Spleen (tissue), 7 donors: ENCODE data around the gene KIF21B.

Experiments used
- POLR2A ChIP-seq, 3 donors: fragments of 450-650 bp; IDR thresholded peaks; one replicate each; pipeline ENCODE4 v1.5.1; 2017; ENCODE audit warnings: antibody characterized with exemption in 3 of 3, mild to moderate bottlenecking in 1 of 3
- POLR2AphosphoS5 ChIP-seq, 3 donors: sonication (generic); formaldehyde crosslinking; IDR thresholded peaks; one replicate each; pipeline ENCODE4 v1.5.1; 2017; ENCODE audit warnings: antibody characterized with exemption in 3 of 3
- TF ChIP-seq, protein P1 (sequence below), 11 experiments: fragments of 200-600 bp in 7 of 11; fragments of 450-650 bp in 4 of 11; sonication (generic) in 4 of 11; IDR thresholded peaks in 8 of 11; conservative IDR thresholded peaks in 3 of 11; 1 replicate in 7 of 11; 2 replicates in 4 of 11; pipeline versions ENCODE4 v1.4.0 to v1.8.0; 2016 to 2021; ENCODE audit warnings: antibody characterized with exemption in 11 of 11, inconsistent platforms in 4 of 11, mild to moderate bottlenecking in 1 of 11
- donor health status: DM: no; HTN: no; CAD: no; lungs with moderate emphysema.
- donor health status: DM: no; HTN: no; CAD: no.
- donor health status: DM: no; HTN: no; CAD: no.

DNA sequence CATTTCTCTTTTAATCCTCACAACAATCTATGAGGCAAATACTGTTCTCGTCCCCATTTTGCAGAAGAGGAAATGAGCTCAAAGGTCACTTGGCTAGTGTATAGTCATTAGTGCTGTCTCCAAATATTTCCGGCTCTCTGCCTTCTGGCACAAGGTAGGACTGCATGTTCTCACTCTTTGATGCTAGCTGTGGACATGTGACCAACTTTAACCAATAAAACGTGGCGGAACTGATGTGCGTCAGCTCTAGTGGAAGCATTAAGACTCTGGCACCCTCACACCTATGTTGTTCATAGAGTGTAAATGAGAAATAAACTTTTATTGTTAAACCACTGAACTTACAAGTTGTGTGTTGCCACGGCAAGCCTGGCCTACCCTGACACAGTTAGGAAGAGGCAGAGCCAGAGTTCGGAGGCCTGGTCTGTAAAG lies 5.0 kb upstream of the KIF21B start:
- TF ChIP-seq POLR2A (IDR thresholded peaks at IDR 0.05) (no peak), POLR2AphosphoS5 (IDR thresholded peaks at IDR 0.05) (peak in 1 of 3 donors; percentile 63)
- TF ChIP-seq, protein P1, sequence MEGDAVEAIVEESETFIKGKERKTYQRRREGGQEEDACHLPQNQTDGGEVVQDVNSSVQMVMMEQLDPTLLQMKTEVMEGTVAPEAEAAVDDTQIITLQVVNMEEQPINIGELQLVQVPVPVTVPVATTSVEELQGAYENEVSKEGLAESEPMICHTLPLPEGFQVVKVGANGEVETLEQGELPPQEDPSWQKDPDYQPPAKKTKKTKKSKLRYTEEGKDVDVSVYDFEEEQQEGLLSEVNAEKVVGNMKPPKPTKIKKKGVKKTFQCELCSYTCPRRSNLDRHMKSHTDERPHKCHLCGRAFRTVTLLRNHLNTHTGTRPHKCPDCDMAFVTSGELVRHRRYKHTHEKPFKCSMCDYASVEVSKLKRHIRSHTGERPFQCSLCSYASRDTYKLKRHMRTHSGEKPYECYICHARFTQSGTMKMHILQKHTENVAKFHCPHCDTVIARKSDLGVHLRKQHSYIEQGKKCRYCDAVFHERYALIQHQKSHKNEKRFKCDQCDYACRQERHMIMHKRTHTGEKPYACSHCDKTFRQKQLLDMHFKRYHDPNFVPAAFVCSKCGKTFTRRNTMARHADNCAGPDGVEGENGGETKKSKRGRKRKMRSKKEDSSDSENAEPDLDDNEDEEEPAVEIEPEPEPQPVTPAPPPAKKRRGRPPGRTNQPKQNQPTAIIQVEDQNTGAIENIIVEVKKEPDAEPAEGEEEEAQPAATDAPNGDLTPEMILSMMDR (IDR thresholded peaks at IDR 0.05 in 8 of 11, conservative IDR thresholded peaks at IDR 0.05 in 3 of 11), result no peak
